SK-N-MC (cell line): ENCODE data around the gene STRIP2.
"Not testable (repeated sequence)": the region's sequence is repeated elsewhere in the genome, so short reads cannot be mapped to it uniquely, and the experiment has no call there.

Source experiments
- EZH2 ChIP-seq: fragments of 200-600 bp; sonication (generic); IDR thresholded peaks from one replicate; pipeline ENCODE4 v1.6.1; 2017; ENCODE audit warnings: antibody characterized with exemption
- FOXP2 ChIP-seq: optimal IDR thresholded peaks from 2 replicates; pipeline ENCODE3; 2011; ENCODE audit warnings: mild to moderate bottlenecking, moderate library complexity; ENCODE audit not compliant: insufficient read depth; ENCODE audit errors: extremely low read length, control extremely low read depth
- POLR2AphosphoS5 ChIP-seq: IDR thresholded peaks from 2 replicates; pipeline ENCODE4 v1.6.1; 2012; ENCODE audit warnings: mild to moderate bottlenecking, low read depth, low read length, borderline replicate concordance

DNA sequence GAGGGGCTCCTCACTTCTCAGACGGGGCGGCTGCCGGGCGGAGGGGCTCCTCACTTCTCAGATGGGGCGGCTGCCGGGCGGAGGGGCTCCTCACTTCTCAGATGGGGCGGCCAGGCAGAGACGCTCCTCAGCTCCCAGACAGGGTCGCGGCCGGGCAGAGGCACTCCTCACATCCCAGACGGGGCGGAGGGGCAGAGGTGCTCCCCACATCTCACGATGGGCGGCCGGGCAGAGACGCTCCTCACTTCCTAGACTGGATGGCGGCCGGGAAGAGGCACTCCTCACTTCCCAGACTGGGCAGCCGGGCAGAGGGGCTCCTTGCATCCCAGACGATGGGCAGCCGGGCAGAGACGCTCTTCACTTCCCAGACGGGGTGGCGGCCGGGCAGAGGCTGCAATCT lies 42.2 kb downstream of the STRIP2 start:
- not testable (repeated sequence) for TF ChIP-seq FOXP2, EZH2, POLR2AphosphoS5
